Measurements from ENCODE around the gene CHRND. TPM values are rescaled to one million over a fixed set of nuclear protein-coding genes. Genes with fewer than 3 reads are reported as not detected.

CHRND gene
- total RNA-seq, 2 donors from 2014 or later, result not detected

DNA sequence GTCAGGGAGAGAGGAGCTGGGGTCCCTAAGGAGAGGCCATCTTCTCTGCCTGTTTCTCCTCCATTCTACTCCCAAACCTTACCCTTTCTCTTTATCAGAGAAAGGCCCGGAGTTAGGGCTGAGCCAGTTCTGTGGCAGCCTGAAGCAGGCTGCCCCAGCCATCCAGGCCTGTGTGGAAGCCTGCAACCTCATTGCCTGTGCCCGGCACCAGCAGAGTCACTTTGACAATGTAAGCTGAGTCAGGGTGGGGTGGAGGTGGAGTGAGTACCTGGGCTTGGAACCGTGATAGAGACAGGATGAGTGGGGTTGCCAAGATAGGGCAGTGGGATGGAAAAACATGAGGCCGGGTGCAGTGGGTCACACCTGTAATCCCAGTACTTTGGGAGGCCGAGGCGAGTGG lies 18.7 kb downstream of the CHRND start:
- TF ChIP-seq, protein P1, sequence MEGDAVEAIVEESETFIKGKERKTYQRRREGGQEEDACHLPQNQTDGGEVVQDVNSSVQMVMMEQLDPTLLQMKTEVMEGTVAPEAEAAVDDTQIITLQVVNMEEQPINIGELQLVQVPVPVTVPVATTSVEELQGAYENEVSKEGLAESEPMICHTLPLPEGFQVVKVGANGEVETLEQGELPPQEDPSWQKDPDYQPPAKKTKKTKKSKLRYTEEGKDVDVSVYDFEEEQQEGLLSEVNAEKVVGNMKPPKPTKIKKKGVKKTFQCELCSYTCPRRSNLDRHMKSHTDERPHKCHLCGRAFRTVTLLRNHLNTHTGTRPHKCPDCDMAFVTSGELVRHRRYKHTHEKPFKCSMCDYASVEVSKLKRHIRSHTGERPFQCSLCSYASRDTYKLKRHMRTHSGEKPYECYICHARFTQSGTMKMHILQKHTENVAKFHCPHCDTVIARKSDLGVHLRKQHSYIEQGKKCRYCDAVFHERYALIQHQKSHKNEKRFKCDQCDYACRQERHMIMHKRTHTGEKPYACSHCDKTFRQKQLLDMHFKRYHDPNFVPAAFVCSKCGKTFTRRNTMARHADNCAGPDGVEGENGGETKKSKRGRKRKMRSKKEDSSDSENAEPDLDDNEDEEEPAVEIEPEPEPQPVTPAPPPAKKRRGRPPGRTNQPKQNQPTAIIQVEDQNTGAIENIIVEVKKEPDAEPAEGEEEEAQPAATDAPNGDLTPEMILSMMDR (IDR thresholded peaks at IDR 0.05), result no peak
- no peak overlapping the region for H3K4me3 ChIP-seq
- no peak overlapping the region for H3K27ac ChIP-seq
- peaks cover 3% of the 10 kb centered on the region for H3K4me1 ChIP-seq
- no peaks in the 10 kb centered on the region for H3K27me3 ChIP-seq
- intact Hi-C loops (cut with DNase I), result no loop called here
- no peaks in the 10 kb centered on the region for H3K36me3 ChIP-seq
- DNase-seq, result no peak
- H3K9me3 ChIP-seq, result no peaks in the 10 kb centered on the region
- no peak overlapping the region for H3K9ac ChIP-seq (ENCODE audit: low read depth in 2 of 2, low read length in 2 of 2)

DNA sequence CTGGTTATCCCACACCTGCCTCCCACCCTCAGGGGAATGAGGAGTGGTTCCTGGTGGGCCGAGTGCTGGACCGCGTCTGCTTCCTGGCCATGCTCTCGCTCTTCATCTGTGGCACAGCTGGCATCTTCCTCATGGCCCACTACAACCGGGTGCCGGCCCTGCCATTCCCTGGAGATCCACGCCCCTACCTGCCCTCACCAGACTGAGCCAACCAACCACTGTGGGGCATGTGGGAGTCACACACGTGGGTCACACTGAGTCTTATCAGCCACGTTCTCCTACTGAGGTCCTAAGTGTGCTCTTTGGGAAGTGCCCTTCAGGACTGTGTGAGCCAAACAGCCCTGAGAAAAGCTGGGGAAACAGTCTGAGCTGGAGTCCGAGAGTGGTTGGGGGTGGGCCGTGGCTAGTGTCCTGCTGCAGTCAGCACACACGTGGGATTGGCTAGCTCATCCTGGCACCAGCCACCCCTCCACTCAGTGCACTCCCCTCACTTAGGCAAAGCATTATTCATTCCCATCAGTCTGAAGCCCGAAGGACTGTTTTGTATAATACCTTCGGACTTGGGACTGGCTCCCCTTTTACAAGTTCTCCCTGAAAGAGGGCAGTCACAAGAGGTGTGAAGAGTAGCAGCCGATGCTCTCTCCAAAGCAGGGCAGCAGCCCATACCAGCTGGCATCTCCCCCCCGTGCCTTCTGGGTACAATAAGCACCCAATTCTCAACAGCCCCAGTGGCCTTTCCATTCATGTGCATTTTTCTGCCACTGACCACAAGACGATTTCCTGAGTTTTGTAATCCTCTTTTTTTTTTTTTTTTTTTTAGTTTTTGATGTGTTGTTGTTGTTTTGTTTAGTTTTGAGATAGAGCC lies 19.8 kb downstream of the CHRND start:
- Histone ChIP-seq H3K9me3 (no peaks in the 10 kb centered on the region), H3K27me3 (no peaks in the 10 kb centered on the region), H3K9ac (ENCODE audit: low read depth in 2 of 2, low read length in 2 of 2) (no peak overlapping the region), H3K36me3 (no peaks in the 10 kb centered on the region), H3K27ac (no peak overlapping the region), H3K4me3 (no peak overlapping the region), H3K4me1 (peaks cover 3% of the 10 kb centered on the region)
- no peak for DNase-seq
- TF ChIP-seq, protein P1 (IDR thresholded peaks at IDR 0.05), result no peak
- intact Hi-C loops (cut with DNase I), result no loop called here

DNA sequence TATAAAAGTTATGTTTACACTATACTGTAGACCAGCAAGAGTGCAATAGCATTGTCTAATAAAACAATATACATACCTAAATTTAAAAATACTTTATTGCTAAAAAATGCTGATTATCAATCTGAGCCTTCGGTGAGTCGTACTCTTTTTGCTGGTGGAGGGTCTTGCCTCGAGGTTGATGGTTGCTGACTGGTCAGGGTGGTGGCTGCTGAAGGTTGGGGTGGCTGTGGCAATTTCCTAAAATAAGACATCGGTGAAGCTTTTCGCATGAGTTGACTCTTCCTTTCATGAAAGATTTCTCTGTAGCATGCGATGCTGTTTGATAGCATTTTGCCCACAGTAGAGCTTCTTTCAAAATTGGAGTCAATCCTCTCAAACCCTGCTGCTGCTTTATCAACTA lies 22.0 kb downstream of the CHRND start:
- H3K9ac ChIP-seq (ENCODE audit: low read depth in 2 of 2, low read length in 2 of 2), result no peak overlapping the region
- H3K36me3 ChIP-seq, result no peaks in the 10 kb centered on the region
- no peak overlapping the region for H3K27ac ChIP-seq
- no peak for DNase-seq
- intact Hi-C loops (cut with DNase I), result no loop called here
- no peaks in the 10 kb centered on the region for H3K27me3 ChIP-seq
- no peak overlapping the region for H3K4me3 ChIP-seq
- peaks cover 8% of the 10 kb centered on the region for H3K4me1 ChIP-seq
- TF ChIP-seq, protein P1 (IDR thresholded peaks at IDR 0.05), result no peak
- H3K9me3 ChIP-seq, result no peaks in the 10 kb centered on the region

DNA sequence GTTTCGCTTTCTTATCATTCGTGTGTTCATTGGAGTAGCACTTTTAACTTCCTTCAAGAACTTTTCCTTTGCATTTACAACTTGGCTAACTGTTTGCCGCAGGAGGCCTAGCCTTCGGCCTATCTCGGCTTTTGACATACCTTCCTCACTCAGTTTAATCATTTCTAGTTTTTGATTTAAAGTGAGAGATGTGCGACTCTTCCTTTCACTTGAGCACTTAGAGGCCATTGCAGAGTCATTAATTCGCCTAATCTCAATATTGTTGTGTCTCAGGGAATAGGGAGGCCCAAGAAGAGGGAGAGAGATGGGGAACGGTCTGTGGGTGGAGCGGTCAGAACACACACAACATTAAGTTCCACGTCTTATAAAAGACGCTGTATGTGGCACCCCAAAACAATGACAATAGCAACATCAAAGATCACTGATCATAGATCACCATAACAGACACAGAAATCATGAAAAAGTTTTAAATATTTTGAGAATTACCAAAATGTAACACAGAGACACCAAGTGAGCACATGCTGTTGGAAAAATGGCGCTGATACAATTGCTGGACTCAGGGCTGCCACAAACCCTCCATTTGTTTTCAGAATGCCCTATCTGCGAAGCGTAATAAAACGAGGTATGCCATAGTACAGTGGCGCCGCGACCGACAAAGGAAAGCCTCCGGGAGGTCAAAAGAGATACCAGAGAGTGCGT lies 23.8 kb downstream of the CHRND start:
- no peaks in the 10 kb centered on the region for H3K9me3 ChIP-seq
- H3K27me3 ChIP-seq, result no peaks in the 10 kb centered on the region
- DNase-seq, result no peak
- peak overlapping the region; percentile 92 to 94 for H3K9ac ChIP-seq (ENCODE audit: low read depth in 2 of 2, low read length in 2 of 2)
- TF ChIP-seq, protein P1 (IDR thresholded peaks at IDR 0.05), result no peak
- H3K36me3 ChIP-seq, result no peaks in the 10 kb centered on the region
- peak overlapping the region; percentile 92 for H3K4me3 ChIP-seq
- H3K4me1 ChIP-seq, result peaks cover 8% of the 10 kb centered on the region
- intact Hi-C loops (cut with DNase I), result loop anchor here (10.0 kb wide), 1 partner anchor 55 kb away; no protein-coding TSS in a partner anchor
- H3K27ac ChIP-seq, result peak overlapping the region; percentile 98

DNA sequence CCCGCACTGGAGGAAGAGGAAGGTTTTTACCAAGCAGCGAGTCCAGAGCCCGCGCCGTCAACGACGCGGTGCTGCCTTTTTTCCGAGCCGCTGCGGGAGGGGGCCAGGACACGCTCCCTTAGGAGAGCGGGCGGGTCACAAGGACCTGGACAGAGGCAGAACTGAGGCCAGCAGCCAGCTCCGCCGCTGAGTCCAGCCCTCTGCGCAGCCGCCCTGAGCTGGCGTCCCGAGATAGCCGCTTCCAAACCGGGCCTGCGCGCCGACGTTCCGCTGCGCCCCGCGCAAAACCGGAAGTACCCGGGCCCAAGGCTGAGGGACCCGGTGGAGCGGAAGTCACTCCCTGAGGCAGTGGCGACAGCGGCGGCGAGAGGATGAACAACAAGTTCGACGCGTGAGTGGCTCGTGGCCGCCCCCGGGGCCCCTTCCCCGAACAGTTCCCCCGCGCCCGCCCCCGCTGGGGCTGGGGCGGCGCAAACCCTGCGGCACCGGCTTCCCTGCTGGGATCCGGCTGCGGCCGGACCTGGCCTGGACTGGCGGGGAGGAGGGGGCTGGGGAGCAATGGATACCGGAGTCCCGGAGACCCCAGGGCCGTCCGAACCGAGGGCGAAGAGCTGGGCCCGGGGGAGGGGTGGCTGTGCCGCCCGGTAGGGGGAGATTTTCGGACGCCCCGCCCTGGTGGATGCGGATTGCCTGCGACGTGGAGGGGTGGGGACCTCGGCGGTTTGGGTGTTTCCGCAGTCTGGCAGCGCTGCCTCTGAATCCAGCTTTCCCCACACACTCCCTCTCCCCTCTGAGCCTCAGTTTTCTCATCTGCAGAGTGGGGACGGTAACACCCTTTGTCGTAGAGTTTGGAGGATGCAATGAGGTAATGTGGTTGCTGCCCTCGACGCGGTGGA lies 24.6 kb downstream of the CHRND start, which contains the start of the genes EIF4E2 and TIGD1:
TSS of gene EIF4E2 (plus strand) at position 336 of the 896 bp plus-strand sequence. CDS start at position 372, 36 bp downstream.
TSS of gene TIGD1 (minus strand) at position 204 of the 896 bp plus-strand sequence. CDS start 675 bp downstream, outside the sequence.
- DNase-seq, result peak; percentile 94
- H3K9ac ChIP-seq (ENCODE audit: low read depth in 2 of 2, low read length in 2 of 2), result peak within 1 kb of the TSS; percentile 92 to 94
- peak within 1 kb of the TSS; percentile 92 for H3K4me3 ChIP-seq
- H3K9me3 ChIP-seq, result no peaks in the 10 kb centered on the region
- peak within 1 kb of the TSS; percentile 98 for H3K27ac ChIP-seq
- H3K4me1 ChIP-seq, result peaks cover 8% of the 10 kb centered on the region
- TF ChIP-seq, protein P1 (IDR thresholded peaks at IDR 0.05), result peak; percentile 9
- H3K27me3 ChIP-seq, result no peaks in the 10 kb centered on the region
- no peaks in the 10 kb centered on the region for H3K36me3 ChIP-seq
- intact Hi-C loops (cut with DNase I), result loop anchor here (10.0 kb wide), 1 partner anchor 54 kb away; no protein-coding TSS in a partner anchor

Measured in colonic mucosa (tissue), 4 donors.